Glomerular visceral epithelial cell (primary cell): ENCODE data around the gene NHP2.
A peak's percentile ranks its signal among the peaks of the same experiment; 100 is the strongest.

Experiments used
- DNase-seq: peaks from one replicate; pipeline ENCODE4 v3.0.0-alpha.2; 2016; ENCODE audit errors: extremely low spot score

The NHP2 gene

DNA sequence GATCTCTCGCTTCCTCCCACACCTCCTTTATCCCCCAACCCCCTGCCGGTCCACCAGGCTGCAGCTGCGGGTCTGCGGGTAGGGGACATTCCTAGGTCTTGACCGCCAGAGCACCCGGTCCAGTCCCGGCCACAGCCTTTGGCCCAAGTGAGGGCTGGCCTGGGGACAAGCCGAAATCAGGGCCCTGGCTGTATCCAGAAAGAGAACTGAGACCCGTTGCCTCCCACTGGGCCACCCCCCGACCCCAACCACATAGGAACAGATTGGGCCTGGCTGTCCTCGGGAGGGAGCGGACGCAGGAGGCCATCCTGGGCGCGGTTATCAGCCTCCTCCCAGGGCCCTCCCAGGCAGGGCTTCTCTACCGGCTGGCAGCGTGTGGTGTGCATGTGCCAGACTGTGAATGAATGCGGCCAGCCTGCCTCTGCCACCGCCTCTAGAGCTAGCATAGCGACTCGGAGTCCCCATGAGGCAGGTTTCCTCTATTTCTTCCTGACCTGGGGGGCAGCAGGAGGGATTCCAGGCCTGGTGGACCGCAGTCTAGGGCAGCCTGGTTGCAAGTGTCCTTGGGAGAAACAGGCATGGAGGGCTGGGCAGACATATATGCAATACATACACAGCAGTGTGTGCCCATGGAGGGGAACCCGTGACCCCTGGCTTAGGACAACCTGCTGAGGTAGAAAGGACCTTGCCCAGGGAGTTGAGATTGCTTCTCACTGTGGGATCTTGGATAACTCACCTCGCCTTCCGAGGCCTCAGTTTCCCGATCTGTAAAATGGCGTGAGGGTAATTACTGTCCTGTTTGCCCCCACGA lies 39.2 kb downstream of the NHP2 start:
- DNase-seq = peak; percentile 56

- peak; percentile 50 for DNase-seq
Observed at GRCh38 chr5:178113841-178114324, 39.8 kb downstream of the NHP2 start.

- peak; percentile 85 for DNase-seq
Observed at GRCh38 chr5:178113141-178113787, 40.4 kb downstream of the NHP2 start, which contains the start of gene N4BP3. N4BP3 (plus strand) TSS chr5:178113532; CDS start chr5:178119584, 6,052 bp downstream.

DNA sequence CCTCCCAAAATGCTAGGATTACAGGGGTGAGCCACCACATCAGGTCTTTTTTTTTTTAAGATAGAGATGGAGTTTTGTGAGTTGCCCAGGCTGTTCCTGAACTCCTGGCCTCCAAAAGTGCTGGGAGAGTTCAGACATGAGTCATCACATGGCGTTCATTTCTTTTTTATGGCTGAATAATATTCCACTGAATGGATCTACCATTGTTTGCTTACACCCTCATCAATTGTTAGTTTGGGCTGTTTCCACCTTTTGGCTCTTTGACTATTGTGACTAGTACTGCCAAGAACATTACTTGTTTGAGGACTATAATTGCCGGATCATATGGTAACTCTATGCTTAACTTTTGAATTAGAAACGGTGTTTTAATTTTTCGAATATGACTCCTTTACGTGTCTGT lies 41.1 kb downstream of the NHP2 start:
- no peak for DNase-seq

DNA sequence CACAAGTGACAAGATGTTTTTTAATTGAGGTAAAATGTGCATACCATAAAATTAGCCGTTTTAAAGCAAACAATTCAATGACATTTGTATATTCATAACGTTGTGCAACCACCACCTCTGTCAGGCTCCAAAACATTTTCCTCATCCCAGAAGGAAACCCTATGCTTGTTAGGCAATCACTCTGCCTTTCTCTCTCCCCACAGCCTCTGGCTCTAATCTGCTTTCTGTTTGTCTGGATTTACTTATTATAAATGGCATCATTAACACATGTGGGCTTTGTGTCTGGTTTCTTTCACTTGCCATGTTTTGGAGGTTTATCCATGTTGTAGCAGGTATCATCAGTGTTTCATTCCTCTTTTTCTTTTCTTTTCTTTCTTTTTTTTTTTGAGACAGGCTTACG lies 41.8 kb downstream of the NHP2 start:
- DNase-seq = no peak

GRCh38 chr5:178110511-178110910 lies 43.2 kb downstream of the NHP2 start:
- no peak for DNase-seq

GRCh38 chr5:178108966-178109365 lies 44.7 kb downstream of the NHP2 start:
- DNase-seq = no peak

- no peak for DNase-seq
Observed at GRCh38 chr5:178108446-178108845, 45.2 kb downstream of the NHP2 start.

- no peak for DNase-seq
Observed at GRCh38 chr5:178107756-178108310, 45.9 kb downstream of the NHP2 start.

- DNase-seq = no peak
Observed at GRCh38 chr5:178106556-178107239, 47.0 kb downstream of the NHP2 start.

DNA sequence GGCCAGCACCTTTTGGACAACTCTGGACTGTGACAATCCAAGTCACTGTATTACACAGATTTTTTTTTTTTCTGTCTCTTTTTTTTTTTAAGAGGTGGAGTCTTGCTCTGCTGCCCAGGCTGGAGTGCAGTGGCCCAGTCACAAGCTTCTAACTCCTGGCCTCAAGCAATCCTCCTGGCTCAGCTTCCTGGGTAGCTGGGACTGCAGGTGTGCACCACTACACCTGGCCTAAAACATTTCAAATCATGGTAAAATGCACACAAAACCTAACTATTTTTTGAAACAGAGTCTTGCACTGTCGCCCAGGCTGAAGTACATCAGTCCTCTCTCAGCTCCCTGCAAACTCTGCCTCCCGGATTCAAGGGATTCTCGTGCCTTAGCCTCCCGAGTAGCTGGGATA lies 47.6 kb downstream of the NHP2 start:
- no peak for DNase-seq

DNA sequence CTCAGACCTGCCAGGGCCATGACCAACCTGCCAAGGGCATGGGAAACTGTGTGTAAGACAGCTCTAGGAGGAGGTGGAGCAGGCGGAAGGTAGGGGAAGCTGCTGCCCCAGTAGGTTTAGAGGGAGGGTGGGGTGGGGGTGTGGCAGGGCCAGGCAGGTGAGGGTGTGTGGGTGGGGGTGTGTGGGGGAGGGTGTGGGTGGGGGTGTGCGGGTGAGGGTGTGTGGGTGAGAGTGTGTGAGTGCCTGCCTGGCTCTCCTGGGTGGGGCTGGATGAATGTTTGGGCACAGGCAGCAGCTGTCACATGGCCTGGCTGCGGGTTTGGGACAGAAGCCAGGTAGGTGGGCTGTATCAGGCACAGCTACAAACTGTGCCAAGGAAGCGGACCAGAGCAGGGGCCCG lies 49.2 kb downstream of the NHP2 start:
- no peak for DNase-seq

DNA sequence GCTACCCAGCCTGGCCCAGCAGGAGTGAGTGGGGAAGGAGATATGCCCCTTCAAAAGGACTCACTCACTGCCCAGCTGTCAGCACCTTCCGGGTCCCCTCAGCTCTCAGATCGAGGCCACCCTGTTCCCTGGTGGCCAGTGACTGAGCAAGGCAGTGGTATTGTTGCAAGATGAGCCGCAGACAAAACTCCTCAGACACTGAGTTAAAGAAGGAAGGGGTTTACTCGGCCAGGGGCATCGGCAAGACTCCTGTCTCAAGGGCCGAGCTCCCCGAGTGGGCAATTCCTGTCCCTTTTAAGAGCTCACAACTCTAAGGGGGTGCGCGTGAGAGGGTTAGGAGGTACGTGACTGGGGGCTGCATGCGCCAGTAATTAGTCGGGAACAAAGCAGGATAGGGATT lies 50.1 kb downstream of the NHP2 start:
- no peak for DNase-seq
